Suprapubic skin (tissue), 4 donors: ENCODE measurements around the gene REPIN1. TPM values are rescaled to one million over a fixed set of nuclear protein-coding genes. Genes with fewer than 3 reads are reported as not detected.

ENCODE experiments used
- total RNA-seq, 4 donors: library from RNA; depleted of rRNA; stranded (reverse); fragments of >200 nt; gene quantifications; one replicate each; pipeline ENCODE4 v1.1.0, GENCODE V29; 2016

Gene REPIN1
- total RNA-seq, 4 donors from 2014 or later = 56.1 to 75.5 (median 73.7) TPM

Other genes with a start within 250 kb of the REPIN1 start
- gene LRRC61, start 45.5 kb upstream of the REPIN1 start, total RNA-seq = 10 to 100 TPM in 3 of 4 donors, 1 to 10 TPM in 1; 7.9 to 29.0 (median 22.5) TPM
- gene ACTR3C, start 45.3 kb upstream of the REPIN1 start, total RNA-seq = 10 to 100 TPM; 10.4 to 16.5 (median 13.1) TPM
- 10 to 100 TPM; 12.8 to 23.4 (median 16.5) TPM for gene RARRES2, start 27.2 kb upstream of the REPIN1 start, total RNA-seq
- gene ZNF775, start 10.5 kb downstream of the REPIN1 start, total RNA-seq = 1 to 10 TPM; 1.6 to 3.9 (median 2.6) TPM
- 1 to 10 TPM; 1.5 to 5.6 (median 3.2) TPM for gene GIMAP8, start 81.8 kb downstream of the REPIN1 start, total RNA-seq
- 10 to 100 TPM in 1 of 4 donors, 1 to 10 TPM in 3; 1.4 to 10.8 (median 4.9) TPM for gene GIMAP7, start 146.1 kb downstream of the REPIN1 start, total RNA-seq
- 10 to 100 TPM in 2 of 4 donors, 1 to 10 TPM in 2; 6.5 to 12.5 (median 9.3) TPM for gene GIMAP4, start 198.6 kb downstream of the REPIN1 start, total RNA-seq